Retinal pigment epithelial cell (primary cell): ENCODE measurements around the gene ELAVL1.

Source experiments
- DNase-seq: peaks from one replicate; pipeline ENCODE4 v3.0.0-alpha.2; 2010; ENCODE audit warnings: low read depth
- H3K4me3 ChIP-seq: 2 replicates; pipeline ENCODE4 v1.5.1; 2011; ENCODE audit warnings: mild to moderate bottlenecking, low read length, control low read depth, moderate library complexity
- TF ChIP-seq, protein P1 (sequence below): conservative IDR thresholded peaks from 2 replicates; pipeline ENCODE4 v1.5.1; 2011; ENCODE audit warnings: low read depth, low read length, control low read depth, inconsistent platforms

ELAVL1 gene

DNA sequence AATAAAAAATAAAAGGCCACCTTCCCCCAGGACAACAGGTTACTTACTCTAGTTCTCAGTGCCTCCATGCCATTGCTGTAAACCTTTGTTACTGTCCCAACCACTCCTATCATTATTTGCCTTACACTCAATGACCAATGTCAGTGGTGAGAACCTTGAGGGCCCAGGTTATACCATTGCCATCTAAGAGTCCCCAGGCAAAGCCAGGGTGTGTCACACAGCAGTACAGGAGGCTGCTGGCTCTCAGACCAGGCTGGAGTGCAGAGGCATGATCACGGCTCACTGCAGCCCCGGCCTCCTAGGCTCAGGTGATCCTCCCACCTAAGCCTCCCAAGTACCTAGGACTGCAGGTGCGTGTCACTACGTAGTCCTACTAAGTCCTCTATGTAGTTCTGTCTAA is 6.1 kb downstream of the ELAVL1 start:
- DNase-seq, result no peak
- H3K4me3 ChIP-seq, result no peak overlapping the region
- TF ChIP-seq, protein P1, sequence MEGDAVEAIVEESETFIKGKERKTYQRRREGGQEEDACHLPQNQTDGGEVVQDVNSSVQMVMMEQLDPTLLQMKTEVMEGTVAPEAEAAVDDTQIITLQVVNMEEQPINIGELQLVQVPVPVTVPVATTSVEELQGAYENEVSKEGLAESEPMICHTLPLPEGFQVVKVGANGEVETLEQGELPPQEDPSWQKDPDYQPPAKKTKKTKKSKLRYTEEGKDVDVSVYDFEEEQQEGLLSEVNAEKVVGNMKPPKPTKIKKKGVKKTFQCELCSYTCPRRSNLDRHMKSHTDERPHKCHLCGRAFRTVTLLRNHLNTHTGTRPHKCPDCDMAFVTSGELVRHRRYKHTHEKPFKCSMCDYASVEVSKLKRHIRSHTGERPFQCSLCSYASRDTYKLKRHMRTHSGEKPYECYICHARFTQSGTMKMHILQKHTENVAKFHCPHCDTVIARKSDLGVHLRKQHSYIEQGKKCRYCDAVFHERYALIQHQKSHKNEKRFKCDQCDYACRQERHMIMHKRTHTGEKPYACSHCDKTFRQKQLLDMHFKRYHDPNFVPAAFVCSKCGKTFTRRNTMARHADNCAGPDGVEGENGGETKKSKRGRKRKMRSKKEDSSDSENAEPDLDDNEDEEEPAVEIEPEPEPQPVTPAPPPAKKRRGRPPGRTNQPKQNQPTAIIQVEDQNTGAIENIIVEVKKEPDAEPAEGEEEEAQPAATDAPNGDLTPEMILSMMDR, result no peak

DNA sequence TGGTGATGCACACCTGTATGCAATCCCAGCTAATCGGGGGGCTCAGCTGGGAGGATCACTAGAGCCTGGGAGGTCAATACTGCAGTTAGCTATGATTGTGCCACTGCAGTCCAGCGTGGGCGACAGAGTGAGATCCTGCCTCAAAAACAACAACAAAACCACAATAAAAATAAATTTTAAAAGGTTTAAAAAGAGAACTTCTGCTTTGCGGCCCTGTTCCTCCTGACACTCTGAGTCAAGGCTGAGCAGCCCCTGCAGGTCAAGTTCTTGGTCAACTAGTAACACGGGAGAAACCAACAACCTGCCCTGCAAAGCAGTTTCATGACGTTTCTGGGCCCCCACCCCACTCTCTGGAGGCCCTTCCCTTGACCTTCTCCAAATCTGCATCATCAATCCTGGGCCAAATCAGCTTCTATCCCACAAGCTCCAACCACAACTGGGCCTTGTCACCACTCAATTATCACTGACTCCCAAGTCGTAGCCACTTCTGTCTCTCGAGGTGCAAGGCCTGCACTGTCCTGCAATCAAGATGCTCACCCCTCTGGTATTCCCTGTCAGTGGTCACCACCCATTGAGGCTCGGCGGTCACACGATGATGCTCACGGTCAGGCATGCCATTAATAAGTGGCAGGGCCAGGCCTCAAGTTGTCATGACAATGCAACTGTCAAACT is 7.5 kb downstream of the ELAVL1 start:
- TF ChIP-seq, protein P1, result no peak
- no peak for DNase-seq
- no peak overlapping the region for H3K4me3 ChIP-seq

DNA sequence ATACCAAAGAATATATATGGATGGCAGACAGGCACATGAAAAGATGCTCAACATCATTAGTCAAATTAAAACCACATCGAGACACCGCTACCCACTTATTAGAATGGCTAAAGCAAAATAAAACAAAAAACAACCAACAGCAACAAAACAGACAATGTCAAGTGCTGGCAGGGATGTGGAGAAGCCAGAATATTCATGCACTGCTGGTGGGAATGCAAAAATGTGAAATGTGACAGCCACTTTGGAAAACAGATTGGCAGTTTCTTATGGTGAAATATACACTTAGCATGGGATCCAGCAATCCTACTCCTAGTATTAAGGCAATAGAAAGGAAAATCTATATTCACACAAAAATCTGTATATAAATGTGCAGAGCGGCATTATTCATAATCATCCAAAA is 8.6 kb downstream of the ELAVL1 start:
- no peak overlapping the region for H3K4me3 ChIP-seq
- TF ChIP-seq, protein P1, result no peak
- DNase-seq, result no peak

DNA sequence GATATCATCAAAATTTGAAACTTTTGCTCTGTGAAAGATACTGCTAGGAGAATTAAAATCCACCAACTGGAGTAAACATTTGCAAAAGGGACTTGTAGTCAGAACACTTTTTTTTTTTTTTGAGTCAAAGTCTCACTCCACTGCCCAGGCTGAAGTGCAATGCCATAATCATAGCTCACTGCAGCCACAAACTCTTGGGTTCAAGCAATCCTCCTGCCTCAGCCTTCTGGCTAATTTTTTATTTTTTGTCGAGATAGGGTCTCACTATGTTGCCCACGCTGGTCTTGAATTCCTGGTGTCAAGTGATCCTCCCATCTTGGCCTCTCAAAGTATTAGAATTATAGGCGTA is 9.7 kb downstream of the ELAVL1 start:
- no peak for DNase-seq
- TF ChIP-seq, protein P1, result no peak
- H3K4me3 ChIP-seq, result no peak overlapping the region

- TF ChIP-seq, protein P1, result no peak
- DNase-seq, result no peak
- no peak overlapping the region for H3K4me3 ChIP-seq
Observed at GRCh38 chr19:7994928-7995809, 10.3 kb downstream of the ELAVL1 start.

DNA sequence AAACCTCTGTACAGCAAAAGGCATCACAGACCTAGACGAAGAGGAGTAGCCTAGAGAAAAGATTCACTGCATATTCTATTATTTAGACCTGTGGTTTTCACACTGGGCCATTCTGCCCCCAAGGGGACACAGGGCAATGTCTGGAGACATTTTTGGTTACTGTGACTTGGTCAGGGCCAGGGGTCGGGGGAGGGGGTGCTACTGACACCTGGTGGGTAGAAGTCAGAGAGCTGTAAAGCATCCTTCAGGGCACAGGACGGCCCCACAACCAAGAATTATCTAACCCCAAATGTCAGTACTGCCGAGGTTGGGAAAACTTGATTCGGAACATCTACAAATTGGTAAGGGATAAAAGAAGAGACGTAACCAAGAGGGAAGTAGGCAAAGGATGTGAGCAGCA is 11.3 kb downstream of the ELAVL1 start:
- DNase-seq, result no peak
- no peak overlapping the region for H3K4me3 ChIP-seq
- TF ChIP-seq, protein P1, result no peak

- no peak overlapping the region for H3K4me3 ChIP-seq
- TF ChIP-seq, protein P1, result no peak
- no peak for DNase-seq
Observed at GRCh38 chr19:7993560-7993959, 11.9 kb downstream of the ELAVL1 start.
